ENCODE results near the gene PC. TPM values are rescaled to one million over a fixed set of nuclear protein-coding genes. Genes with fewer than 3 reads are reported as not detected.

The PC gene
- total RNA-seq, 2 donors from 2014 or later: 21.2 to 39.1 TPM

DNA sequence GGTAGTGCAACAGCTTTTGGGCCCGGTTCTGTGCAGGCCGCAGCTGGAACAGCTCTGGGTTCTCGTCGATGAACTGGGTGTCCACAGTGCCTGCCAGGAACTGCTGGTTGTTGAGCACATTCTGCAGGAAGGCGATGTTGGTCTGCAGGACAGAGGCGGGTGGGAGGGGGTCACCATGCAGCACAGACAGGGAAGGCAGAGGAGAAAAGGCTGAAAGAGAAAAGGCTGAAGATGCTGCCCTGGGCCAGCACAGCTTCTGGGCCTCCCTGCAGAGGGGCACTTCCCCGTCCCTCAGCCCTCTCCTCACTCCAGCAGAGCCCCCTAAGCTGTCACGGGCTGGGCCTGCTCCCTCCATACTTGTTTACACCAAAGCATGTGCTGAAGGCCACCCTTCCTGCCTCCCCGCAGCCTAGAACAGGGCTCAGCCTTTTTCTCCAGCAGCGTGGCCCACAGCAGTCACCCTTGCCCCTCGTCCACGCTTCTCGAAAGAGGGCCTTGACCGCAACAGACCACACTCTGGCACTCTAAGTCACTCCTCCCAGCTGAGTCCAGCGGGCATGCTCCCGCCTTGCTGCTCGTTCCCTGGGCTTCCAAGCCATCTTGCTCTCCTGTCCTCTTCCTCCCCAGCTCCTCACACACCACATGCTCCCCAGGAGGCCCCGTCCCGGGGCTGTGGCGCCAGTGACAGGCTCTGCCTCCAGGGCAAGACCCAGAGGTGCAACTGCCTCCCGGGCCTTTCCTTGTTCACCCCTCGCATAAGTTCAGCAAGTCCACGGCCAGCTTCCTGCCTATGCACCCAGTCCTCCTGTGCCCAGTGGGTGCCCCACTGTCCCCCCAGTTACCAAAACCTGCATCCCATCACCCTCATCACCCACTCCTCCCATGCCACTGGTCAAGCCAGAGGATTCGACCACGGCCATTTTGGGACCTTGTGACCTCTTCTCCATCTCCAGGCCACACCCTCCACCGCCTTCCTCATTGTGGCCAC is 104.6 kb downstream of the PC start:
- no peak for DNase-seq
- intact Hi-C loops (cut with DNase I): no loop called here
- no peak for ATAC-seq

DNA sequence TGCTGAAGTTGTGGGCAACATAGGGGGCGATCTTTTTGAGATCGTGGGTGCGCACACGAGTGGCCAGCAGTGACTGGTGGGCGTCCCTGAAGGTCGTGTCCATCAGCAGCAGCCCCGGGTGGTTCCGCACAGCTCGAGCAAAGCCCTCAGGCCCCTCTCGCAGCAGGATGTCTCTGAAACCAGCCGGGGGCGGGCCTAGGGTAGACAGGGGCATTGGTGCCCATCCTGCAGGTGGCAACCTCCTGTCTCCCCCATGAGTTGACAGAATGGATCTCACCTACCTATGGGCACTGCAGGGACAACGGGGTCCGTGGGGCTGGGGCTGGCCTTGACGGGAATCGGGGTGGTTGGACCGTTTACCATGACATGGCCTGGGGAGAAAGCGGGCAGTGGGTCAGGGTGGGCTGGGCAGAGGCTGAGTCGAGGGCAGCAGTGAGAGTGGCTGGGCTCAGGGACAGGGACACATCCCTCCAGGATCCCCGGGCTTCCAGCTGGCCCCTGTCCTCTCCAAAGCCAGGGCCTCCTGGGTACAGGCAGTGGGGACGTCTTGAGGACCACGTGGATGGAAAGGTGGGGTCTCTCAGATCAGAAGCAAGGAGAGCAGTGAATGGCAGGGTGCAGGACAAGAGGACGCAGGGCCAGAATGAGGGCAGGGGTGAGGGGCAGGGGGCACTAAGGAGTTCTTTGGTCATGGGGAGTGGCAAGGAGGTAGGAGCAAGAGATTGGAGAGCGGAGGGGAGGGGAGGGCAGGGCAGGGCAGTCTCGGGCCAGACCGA is 105.5 kb downstream of the PC start:
- DNase-seq (no peak), ATAC-seq (no peak)

DNA sequence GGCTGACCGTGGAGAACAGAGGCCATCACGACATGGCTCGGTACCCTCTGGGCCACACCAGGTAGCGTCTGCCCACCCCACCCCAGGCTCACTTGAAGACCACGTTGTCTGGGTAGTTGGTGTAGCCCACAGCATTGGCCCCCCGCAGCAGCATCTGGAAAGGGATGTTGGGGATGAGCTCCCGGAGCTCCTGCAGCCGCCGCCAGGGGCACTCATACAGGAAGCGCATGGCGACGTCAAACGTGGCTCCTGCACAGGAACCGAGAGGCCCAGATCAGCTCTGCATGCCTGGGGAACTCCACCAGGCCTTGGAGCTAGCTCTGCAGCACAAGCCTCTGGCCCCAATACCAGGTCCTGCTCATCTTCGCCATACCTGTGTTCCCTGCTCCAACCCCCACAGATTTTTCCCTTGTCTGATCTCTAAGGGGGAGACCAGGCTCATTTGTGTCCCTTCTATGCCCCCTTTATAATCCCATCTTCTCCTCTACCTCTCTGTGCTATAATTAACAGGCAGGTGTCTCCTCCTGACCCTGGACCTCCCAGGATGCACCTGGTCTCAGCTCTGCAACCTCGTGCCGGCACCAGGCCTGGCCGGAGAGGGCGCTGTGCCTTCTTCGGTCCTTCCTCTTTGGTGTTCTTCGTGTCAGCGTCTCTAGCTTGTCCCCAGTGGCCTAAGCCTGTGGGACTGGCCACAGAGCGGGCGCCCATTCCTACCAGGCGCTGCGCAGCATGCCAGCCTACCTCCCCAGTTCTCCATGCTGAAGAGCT is 106.3 kb downstream of the PC start:
- DNase-seq: no peak
- intact Hi-C loops (cut with DNase I): no loop called here
- ATAC-seq: no peak

More for the DNA sequence above, 105.5 kb downstream of the PC start:
- intact Hi-C loops (cut with DNase I): no loop called here

DNA sequence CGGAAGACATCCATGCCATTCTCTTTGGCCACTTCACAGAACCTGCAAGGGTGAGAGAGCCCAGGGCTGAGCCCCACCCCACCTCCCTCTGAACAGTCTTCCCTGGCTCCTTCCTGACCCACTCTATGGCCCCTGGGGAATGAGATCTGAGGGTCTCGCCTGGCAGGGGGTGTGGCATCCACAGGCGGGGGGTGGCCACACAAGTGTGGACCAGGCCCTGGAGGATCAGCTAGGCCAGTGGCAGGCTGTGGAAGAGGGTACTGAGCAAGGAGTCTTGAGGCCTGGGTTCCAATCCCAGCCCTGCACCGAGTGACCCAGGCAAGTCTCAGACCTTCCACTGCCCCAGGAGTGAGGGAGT is 107.0 kb downstream of the PC start:
- ATAC-seq (no peak), DNase-seq (no peak)
- intact Hi-C loops (cut with DNase I): no loop called here

DNA sequence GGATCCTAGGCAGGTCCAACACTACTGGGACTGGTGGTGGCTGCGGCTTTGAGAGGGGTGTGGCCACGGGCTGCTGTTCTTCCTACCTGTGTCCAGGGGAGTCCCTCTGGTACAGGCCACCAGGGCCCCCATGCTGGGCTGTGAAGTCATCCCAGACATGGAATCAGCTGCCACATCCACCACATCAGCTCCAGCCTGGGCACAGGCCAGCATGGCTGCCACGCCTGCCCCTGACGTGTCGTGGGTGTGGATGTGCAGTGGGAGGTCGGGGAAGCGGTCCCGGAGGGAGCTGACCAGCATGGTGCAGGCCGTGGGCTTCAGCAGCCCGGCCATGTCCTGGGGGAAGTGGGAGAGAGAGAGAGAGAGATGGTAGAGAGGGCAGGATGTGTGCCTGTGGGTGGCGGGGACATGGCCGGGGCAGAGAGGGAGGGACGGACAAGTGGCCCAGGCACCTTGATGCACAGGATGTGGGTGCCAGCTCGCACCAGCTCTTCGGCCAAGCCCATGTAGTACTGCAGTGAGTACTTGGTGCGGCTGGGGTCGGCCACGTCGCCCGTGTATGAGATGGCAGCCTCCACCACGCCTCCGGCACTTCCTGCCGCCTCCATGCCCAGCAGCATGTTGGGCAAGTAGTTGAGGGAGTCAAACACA is 107.5 kb downstream of the PC start:
- DNase-seq: no peak
- intact Hi-C loops (cut with DNase I): no loop called here
- ATAC-seq: no peak

DNA sequence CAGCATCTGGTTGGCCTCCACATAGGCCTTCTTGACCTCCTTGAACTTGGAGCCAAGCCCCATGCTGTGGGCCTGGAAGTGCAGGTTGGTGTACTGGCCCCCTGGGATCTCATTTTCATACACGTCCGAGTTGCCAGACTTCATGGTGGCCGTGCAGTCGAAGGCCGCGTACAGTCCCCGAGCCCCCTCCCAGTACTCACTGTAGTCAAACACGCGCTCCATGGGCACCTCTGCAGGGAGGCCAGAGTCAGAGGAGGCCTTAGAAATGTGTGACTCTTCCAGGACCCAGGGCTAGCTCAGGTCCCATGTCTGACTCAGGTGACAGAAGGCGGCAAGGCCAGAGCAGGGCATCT is 108.0 kb downstream of the PC start:
- DNase-seq (no peak), ATAC-seq (no peak)
- intact Hi-C loops (cut with DNase I): no loop called here

DNA sequence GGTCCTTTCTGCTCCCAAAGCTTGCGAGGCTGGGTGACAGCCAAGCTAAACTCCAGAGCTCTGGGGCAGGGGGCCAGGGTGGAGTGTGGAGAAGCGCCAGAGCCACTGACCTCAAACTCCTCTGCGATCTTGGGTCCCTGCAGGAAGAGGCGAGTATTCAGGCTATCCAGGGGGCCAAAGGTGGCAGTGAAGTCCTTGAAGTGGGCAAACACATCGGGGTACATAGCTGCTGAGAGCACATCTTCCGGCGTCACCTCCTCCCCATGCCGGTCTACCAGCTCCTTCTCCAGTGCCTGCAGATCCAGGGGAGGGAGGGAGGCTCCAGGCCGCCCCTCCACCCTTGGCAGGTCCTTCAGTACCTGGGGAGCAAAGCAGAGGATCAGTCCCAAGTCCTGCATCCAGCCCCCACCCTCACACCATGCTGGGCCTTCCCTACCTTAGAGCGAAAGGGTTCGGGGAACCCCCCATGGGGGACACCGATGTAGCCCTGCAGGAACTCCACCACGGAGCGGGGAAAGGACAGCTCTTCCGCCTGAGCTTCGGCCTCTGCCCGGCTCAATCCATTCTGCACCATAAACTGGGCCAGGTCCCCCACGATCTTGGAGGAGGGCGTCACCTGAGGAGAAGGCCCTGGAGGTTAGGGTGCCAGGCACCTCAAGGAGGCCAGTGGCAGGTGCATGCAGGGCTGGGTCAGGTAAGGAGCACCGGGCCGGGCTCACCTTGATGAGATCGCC is 108.5 kb downstream of the PC start:
- DNase-seq: no peak
- ATAC-seq: no peak
- intact Hi-C loops (cut with DNase I): no loop called here

DNA sequence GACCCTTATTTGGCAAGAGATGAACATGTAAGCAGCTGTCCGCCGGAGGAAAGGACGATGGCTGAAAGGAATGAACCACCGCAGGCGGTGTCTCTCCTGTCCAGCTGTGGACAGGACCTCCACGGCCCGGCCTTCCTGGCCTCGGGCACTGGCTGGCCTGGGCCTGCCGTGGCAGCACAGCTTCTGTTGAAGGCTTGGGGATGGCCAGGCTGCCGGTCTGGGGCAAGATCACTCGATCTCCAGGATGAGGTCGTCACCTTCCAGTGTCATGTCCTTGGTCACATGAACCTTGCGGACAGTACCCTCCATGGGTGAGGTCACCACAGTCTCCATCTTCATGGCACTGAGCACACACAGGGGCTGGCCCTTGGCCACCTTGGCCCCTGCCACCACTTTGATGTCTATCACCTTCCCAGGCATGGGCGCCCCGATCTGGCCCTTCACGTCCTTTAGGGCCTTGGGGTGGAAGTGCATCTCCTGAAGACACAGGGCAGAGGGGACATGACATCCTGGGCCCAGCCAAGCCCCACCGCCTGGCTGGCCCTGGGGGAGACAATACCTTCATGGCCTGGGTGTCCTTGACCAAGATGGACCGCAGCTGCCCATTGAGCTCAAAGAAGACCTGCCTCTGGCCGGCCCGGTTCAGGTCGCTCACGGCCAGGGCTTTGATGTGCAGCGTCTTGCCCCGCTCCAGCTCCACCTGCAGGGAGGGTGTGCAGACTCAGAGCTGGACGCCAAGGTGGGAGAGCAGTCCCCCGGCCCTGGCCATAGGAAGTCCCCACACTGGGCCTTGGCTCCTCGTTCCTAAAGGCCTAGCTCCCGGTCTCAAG is 109.3 kb downstream of the PC start:
- ATAC-seq: no peak
- DNase-seq: no peak
- intact Hi-C loops (cut with DNase I): no loop called here

DNA sequence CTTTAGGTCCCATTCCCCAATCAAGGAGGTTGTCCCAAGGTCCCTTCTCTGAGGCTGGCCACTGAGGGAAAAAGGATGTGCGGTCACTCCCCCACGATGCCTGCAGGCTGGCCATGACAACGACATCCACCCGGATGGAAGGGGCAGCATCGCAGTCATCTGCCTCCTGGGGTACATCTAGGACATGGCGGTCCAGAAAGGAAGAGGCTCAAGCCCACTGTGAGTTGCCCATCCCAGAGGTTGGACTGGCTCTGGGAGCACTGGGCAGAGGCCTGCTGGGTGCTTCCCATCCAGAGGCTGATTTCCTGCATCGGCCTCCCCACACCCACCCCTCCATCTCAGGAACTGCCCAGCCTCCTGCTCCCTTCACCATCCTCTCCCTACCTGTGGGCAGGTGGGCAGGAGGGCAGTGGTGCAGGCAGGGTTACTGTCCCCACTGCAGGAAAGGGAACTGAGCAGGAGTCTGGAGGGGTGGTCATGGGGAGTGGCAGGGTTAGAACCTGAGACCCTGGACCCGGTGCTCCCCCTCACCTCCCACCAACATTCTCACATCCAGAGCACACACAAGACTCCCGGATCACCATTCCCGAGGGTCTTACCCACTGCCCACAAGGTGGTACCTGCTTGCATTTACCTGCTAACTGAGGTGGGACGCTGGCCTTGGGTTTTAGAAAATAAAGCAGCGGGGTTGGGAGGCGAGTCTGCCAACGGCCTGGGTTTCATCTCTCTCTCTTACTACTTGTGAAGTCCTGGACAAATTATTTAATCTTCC is 110.5 kb downstream of the PC start:
- intact Hi-C loops (cut with DNase I): no loop called here
- ATAC-seq: no peak
- DNase-seq: no peak

DNA sequence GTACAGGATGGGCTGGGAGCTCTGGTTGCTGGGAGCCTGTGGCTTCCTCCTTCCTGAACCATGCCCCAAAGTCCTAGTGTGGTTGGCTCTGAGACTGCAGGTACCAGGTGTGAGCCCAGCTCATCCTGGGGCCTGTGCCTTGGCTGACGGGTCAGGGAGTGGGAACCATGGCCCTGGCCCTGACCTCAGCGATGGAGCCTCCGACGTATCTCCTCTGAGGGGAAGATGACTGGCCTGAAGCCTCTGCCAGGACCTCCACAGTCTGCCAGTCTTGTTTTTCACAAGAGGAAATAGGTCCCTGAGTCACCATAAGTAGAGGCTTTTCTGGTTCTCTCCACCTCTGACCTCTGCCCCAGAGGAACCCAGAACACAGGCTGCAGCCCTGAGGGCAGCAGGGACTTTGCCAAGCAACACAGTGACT is 111.5 kb downstream of the PC start:
- DNase-seq: no peak
- intact Hi-C loops (cut with DNase I): no loop called here
- no peak for ATAC-seq

DNA sequence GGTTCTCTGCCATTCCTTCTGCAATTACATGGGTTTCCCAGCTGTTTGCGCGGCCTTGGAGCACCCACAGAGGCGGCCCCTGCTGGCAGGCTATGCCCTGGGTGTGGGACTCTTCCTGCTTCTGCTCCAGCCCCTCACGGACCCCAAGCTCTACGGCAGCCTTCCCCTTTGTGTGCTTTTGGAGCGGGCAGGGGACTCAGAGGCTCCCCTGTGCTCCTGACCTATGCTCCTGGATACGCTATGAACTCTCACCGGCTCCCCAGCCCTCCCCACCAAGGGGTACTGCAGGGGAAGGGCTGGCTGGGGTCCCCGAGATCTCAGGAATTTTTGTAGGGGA is 112.3 kb downstream of the PC start:
- ATAC-seq: no peak
- no peak for DNase-seq
- intact Hi-C loops (cut with DNase I): no loop called here

DNA sequence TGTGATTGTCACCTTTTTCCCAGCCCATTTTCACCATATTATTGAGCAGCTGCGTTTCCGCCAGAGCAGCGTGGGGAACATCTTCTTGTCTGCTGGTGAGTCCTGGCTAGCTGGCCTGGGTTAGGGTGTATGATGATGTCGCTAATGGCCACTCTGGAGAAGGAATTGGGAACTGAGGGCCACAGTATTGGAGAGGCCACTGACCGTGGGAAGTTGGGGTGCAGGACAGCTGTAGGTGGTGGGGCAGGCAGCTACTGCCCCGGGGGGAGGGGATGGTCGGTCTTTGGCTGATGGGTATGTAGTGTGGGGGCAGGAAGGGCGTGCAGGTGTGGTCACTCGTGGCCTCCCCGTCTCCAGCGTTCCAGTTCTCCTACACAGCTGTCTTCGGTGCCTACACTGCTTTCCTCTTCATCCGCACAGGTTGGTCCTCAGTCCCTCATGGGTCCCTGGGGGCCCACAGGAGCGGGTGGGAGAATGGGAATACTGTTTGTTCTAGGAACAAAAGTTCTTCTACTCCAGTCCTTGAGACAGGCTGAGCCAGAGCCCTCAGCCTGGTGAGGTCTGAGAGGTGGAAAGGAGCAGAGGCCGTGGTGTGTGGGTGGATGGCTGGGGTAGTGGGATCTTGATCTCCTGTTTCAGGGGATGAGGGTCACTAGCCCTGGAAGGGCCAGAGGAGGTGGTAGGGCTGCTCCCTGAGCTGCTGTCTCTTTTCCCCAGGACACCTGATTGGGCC is 112.9 kb downstream of the PC start:
- DNase-seq (no peak), ATAC-seq (no peak)
- intact Hi-C loops (cut with DNase I): no loop called here

DNA sequence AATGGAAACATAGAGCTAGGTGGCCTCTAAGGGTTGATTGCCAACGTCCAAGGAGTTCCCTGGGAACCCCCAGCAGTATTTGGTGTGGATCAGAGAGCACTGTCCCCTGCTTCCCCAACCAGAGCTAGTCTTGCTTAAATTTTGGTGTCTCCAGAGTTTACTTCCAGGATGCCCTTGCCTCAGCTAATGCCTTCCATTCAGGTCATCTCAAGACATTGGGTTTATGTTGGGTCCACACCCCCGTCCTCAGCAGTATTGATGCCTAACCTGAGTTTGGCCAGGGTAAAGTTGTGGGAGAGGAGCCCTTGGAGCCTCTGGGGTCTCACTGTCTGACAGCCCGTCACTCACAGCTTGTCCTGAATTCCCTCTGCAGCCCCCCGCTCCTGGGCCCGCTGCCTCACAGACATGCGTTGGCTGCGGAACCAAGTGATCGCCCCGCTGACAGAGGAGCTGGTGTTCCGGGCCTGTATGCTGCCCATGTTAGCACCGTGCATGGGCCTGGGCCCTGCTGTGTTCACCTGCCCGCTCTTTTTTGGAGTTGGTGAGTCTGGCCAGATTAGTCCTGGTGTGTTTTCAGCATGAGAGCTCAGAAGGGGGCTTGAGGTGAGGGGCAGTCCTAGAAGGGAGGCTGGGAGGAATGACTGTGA is 113.6 kb downstream of the PC start:
- intact Hi-C loops (cut with DNase I): no loop called here
- no peak for DNase-seq
- ATAC-seq: no peak

DNA sequence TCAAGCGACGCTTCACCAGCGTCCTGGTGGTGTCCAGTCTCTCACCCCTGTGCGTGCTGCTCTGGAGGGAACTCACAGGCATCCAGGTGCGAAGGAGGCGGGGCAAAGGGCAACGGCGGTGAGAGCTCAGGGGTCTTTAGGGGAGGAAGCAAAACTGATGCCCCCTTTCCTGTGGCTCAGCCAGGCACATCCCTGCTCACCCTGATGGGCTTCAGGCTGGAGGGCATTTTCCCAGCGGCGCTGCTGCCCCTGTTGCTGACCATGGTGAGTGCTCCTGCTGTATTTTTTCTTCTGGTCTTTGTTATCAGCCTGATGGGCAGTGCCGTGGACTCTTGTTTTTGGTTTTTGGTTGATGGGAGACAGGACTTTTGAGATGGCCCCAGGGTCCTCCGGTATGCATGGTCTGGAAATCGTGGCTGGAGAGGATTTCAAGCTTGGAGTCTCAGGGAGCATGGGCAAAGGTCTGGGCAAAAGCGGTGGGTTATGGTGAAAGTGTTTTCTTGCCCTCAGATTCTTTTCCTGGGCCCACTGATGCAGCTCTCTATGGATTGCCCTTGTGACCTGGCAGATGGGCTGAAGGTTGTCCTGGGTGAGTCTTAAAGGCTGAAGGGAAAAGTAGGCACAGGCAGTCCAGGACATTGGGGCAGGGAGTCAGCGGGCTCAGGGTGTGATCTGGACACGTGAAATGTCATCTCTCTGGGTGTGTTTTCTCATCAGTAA is 114.2 kb downstream of the PC start:
- intact Hi-C loops (cut with DNase I): no loop called here
- ATAC-seq (no peak), DNase-seq (no peak)
